Ovary (tissue), 3 donors: Measurements from ENCODE around the gene ADAMTS13.

Experiments used
- CTCF ChIP-seq, 3 donors: fragments of 450-650 bp in 2 of 3; fragments of 200-600 bp in 1 of 3; IDR thresholded peaks; one replicate each; pipeline versions ENCODE4 v1.5.1 to v1.8.0; 2016 to 2022; ENCODE audit warnings: antibody characterized with exemption in 3 of 3, mild to moderate bottlenecking in 1 of 3
- POLR2A ChIP-seq: fragments of 450-650 bp; IDR thresholded peaks from one replicate; pipeline ENCODE4 v1.6.1; 2017; ENCODE audit warnings: antibody characterized with exemption, mild to moderate bottlenecking, moderate library complexity
- donor health status: DM: no; HTN: no; CAD: no.

GRCh38 chr9:133506653-133507038 lies 84.5 kb downstream of the ADAMTS13 start:
- TF ChIP-seq CTCF (IDR thresholded peaks at IDR 0.05) (peak in 2 of 3 donors; percentile 36 to 50), POLR2A (no peak)
